Measurements from ENCODE around the gene CTU2.

CTU2 gene

GRCh38 chr16:88715312-88716190 lies 9.2 kb downstream of the CTU2 start:
- DNase-seq: no peak

GRCh38 chr16:88716201-88716600 lies 9.9 kb downstream of the CTU2 start:
- DNase-seq: no peak

GRCh38 chr16:88716601-88717001 lies 10.3 kb downstream of the CTU2 start:
- DNase-seq: no peak

GRCh38 chr16:88718178-88718577 lies 11.9 kb downstream of the CTU2 start:
- DNase-seq: no peak

GRCh38 chr16:88719267-88719932 lies 13.1 kb downstream of the CTU2 start:
- DNase-seq: no peak

GRCh38 chr16:88719933-88720296 lies 13.6 kb downstream of the CTU2 start:
- no peak for DNase-seq

- DNase-seq: no peak
These were observed 14.2 kb downstream of the CTU2 start for GRCh38 chr16:88720396-88720970.

GRCh38 chr16:88721236-88721635 lies 14.9 kb downstream of the CTU2 start:
- no peak for DNase-seq

GRCh38 chr16:88721815-88722755 lies 15.8 kb downstream of the CTU2 start:
- DNase-seq: no peak

GRCh38 chr16:88722784-88723506 lies 16.6 kb downstream of the CTU2 start:
- no peak for DNase-seq

GRCh38 chr16:88723507-88723887 lies 17.2 kb downstream of the CTU2 start:
- no peak for DNase-seq

GRCh38 chr16:88723911-88724310 lies 17.6 kb downstream of the CTU2 start:
- no peak for DNase-seq

GRCh38 chr16:88724855-88725555 lies 18.7 kb downstream of the CTU2 start:
- no peak for DNase-seq

GRCh38 chr16:88725609-88726407 lies 19.5 kb downstream of the CTU2 start:
- DNase-seq: no peak

GRCh38 chr16:88726408-88726749 lies 20.1 kb downstream of the CTU2 start:
- no peak for DNase-seq

GRCh38 chr16:88726981-88727380 lies 20.7 kb downstream of the CTU2 start:
- no peak for DNase-seq

GRCh38 chr16:88727871-88728270 lies 21.6 kb downstream of the CTU2 start:
- DNase-seq: no peak

- DNase-seq: no peak
These were observed 24.6 kb downstream of the CTU2 start for GRCh38 chr16:88730632-88731607.

- DNase-seq: no peak
These were observed 25.4 kb downstream of the CTU2 start for GRCh38 chr16:88731699-88732098.

All from activated effector memory CD4-positive, alpha-beta T cell treated with anti-CD3 and anti-CD28 coated beads, Interleukin-2, amount 50 U/mL, for 16 hours (primary cell).